GM12878 (cell line): Measurements from ENCODE around the gene MDN1.

ENCODE experiments used
- CTCF ChIP-seq, 3 experiments: IDR thresholded peaks in 2 of 3; conservative IDR thresholded peaks in 1 of 3; 2 replicates each; pipeline ENCODE4 v1.5.1; 2011; ENCODE audit warnings: low read depth in 3 of 3, low read length in 3 of 3, mild to moderate bottlenecking in 3 of 3, control low read depth in 2 of 3, moderate library complexity in 2 of 3, inconsistent platforms in 1 of 3, mixed read lengths in 1 of 3; ENCODE audit not compliant: control insufficient read depth in 2 of 3, insufficient read depth in 1 of 3; ENCODE audit errors: extremely low read depth in 1 of 3
- MTA3 ChIP-seq: IDR thresholded peaks from 2 replicates; pipeline ENCODE4 v1.6.1; 2012; ENCODE audit warnings: low read length, inconsistent platforms, borderline replicate concordance
- MXI1 ChIP-seq: fragments of 150-350 bp; IDR thresholded peaks from 2 replicates; pipeline ENCODE4 v1.6.1; 2011; ENCODE audit warnings: low read depth, mild to moderate bottlenecking, inconsistent platforms, low read length, improper control_type of control experiment
- SP1 ChIP-seq: IDR thresholded peaks from one replicate; pipeline ENCODE4 v1.6.1; 2011; ENCODE audit warnings: low read depth, low read length
- SRF ChIP-seq, 2 experiments: IDR thresholded peaks; 2 replicates each; pipeline ENCODE4 v1.6.1; 2011; ENCODE audit warnings: low read depth in 2 of 2, low read length in 2 of 2, mild to moderate bottlenecking in 1 of 2, moderate library complexity in 1 of 2
- TF ChIP-seq, protein P1 (sequence below): IDR thresholded peaks from 2 replicates; pipeline ENCODE4 v1.6.1; 2011; ENCODE audit warnings: mild to moderate bottlenecking, low read depth, low read length, moderate library complexity; ENCODE audit not compliant: insufficient replicate concordance

- TF ChIP-seq SRF (IDR thresholded peaks at IDR 0.05; ENCODE audit: low read depth in 2 of 2, low read length in 2 of 2) (no peak), SP1 (no peak), CTCF (IDR thresholded peaks at IDR 0.05 in 2 of 3, conservative IDR thresholded peaks at IDR 0.05 in 1 of 3; ENCODE audit: control insufficient read depth in 2 of 3, extremely low read depth in 1 of 3, insufficient read depth in 1 of 3, low read depth in 3 of 3, low read length in 3 of 3) (no peak), MTA3 (no peak), MXI1 (no peak)
- TF ChIP-seq, protein P1, sequence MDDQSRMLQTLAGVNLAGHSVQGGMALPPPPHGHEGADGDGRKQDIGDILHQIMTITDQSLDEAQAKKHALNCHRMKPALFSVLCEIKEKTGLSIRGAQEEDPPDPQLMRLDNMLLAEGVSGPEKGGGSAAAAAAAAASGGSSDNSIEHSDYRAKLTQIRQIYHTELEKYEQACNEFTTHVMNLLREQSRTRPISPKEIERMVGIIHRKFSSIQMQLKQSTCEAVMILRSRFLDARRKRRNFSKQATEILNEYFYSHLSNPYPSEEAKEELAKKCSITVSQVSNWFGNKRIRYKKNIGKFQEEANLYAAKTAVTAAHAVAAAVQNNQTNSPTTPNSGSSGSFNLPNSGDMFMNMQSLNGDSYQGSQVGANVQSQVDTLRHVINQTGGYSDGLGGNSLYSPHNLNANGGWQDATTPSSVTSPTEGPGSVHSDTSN, result no peak
These were observed 116.3 kb downstream of the MDN1 start for GRCh38 chr6:89703292-89703691.
